H1 (cell line): ENCODE data around the gene IGLON5. TPM values are rescaled to one million over a fixed set of nuclear protein-coding genes. Genes with fewer than 3 reads are reported as not detected.
A peak's percentile ranks its signal among the peaks of the same experiment; 100 is the strongest.

Experiments
- CTCF ChIA-PET: fragments of 300-600 bp; sonication (Branson Sonifier 250); formaldehyde crosslinking; loops from one replicate; lab custom pipeline; 2021; ENCODE audit not compliant: partially characterized antibody; lab: Charles Lee
- POLR2A ChIA-PET: fragments of 300-600 bp; sonication (Branson Sonifier 250); formaldehyde crosslinking; loops from one replicate; lab custom pipeline; 2021; ENCODE audit warnings: inconsistent platforms; ENCODE audit not compliant: partially characterized antibody; lab: Charles Lee
- DNase-seq, 2 experiments: peaks; one replicate each; pipeline versions ENCODE4 v3.0.0 to v3.0.0-alpha.2; 2010 to 2022; ENCODE audit warnings: low spot score in 2 of 2, low read depth in 1 of 2, mixed read lengths in 1 of 2
- FAIRE-seq: peaks from 2 replicates; lab custom pipeline; 2011; peaks lifted over from hg19 to GRCh38; lab: Jason Lieb, UNC
- H2AFZ ChIP-seq: 2 replicates; pipeline ENCODE4 v1.8.1; 2012; ENCODE audit warnings: low read length, inconsistent platforms
- H2AK5ac ChIP-seq: 2 replicates; pipeline ENCODE4 v1.6.1; 2013; ENCODE audit warnings: low read depth, low read length
- H2BK120ac ChIP-seq: replicated peaks from 2 replicates; pipeline ENCODE3; 2013; ENCODE audit warnings: low read depth, low read length, inconsistent platforms
- H2BK12ac ChIP-seq: 2 replicates; pipeline ENCODE4 v1.6.1; 2013; ENCODE audit warnings: low read depth, low read length
- H2BK15ac ChIP-seq: 2 replicates; pipeline ENCODE4 v1.6.1; 2013; ENCODE audit warnings: low read length
- H2BK20ac ChIP-seq: 2 replicates; pipeline ENCODE4 v1.6.1; 2013; ENCODE audit warnings: low read length
- H2BK5ac ChIP-seq: 2 replicates; pipeline ENCODE4 v1.6.1; 2013; ENCODE audit warnings: low read depth, low read length
- H3K14ac ChIP-seq: 2 replicates; pipeline ENCODE4 v1.6.1; 2013; ENCODE audit warnings: inconsistent platforms; ENCODE audit not compliant: insufficient read length
- H3K18ac ChIP-seq: 2 replicates; pipeline ENCODE4 v1.6.1; 2013; ENCODE audit warnings: low read length; ENCODE audit errors: extremely low read depth
- H3K23ac ChIP-seq: 2 replicates; pipeline ENCODE4 v1.6.1; 2013; ENCODE audit warnings: inconsistent platforms; ENCODE audit not compliant: insufficient read length
- H3K23me2 ChIP-seq: 2 replicates; pipeline ENCODE4 v1.6.1; 2013; ENCODE audit warnings: low read depth, low read length
- H3K27ac ChIP-seq: 2 replicates; pipeline ENCODE4 v1.6.1; 2011; ENCODE audit warnings: low read depth, low read length, inconsistent platforms
- H3K27me3 ChIP-seq, 4 experiments: replicated peaks in 1 of 4; 1 replicate in 1 of 4; 2 replicates in 3 of 4; pipeline versions ENCODE4 v1.6.1 to v1.8.1; 2011 to 2013; ENCODE audit warnings: low read length in 3 of 4, mild to moderate bottlenecking in 3 of 4, inconsistent platforms in 2 of 4, mixed read lengths in 2 of 4, moderate library complexity in 1 of 4; ENCODE audit not compliant: control insufficient read depth in 3 of 4, insufficient read depth in 3 of 4; ENCODE audit errors: extremely low read depth in 1 of 4
- H3K36me3 ChIP-seq, 4 experiments: 2 replicates each; pipeline versions ENCODE4 v1.6.1 to v1.8.1; 2011 to 2013; ENCODE audit warnings: mild to moderate bottlenecking in 4 of 4, low read length in 3 of 4, moderate library complexity in 2 of 4, control low read depth in 1 of 4, inconsistent platforms in 1 of 4; ENCODE audit not compliant: insufficient read depth in 4 of 4, control insufficient read depth in 2 of 4
- H3K4ac ChIP-seq: replicated peaks from 2 replicates; pipeline ENCODE3; 2013; ENCODE audit warnings: low read length, low read depth, mixed read lengths, inconsistent platforms; ENCODE audit not compliant: insufficient read length
- H3K4me1 ChIP-seq, 4 experiments: replicated peaks in 1 of 4; 1 replicate in 1 of 4; 2 replicates in 3 of 4; pipeline versions ENCODE4 v1.6.1 to v1.8.1; 2011 to 2013; ENCODE audit warnings: low read length in 3 of 4, inconsistent platforms in 2 of 4, mixed read lengths in 1 of 4; ENCODE audit not compliant: insufficient read depth in 4 of 4, control insufficient read depth in 3 of 4
- H3K4me2 ChIP-seq, 2 experiments: 2 replicates each; pipeline versions ENCODE4 v1.6.1 to v1.8.1; 2011 to 2013; ENCODE audit warnings: low read depth in 2 of 2, low read length in 2 of 2, control low read depth in 1 of 2, inconsistent platforms in 1 of 2, mild to moderate bottlenecking in 1 of 2; ENCODE audit not compliant: insufficient read depth in 1 of 2
- H3K4me3 ChIP-seq, 4 experiments: fragments of 200-600, 300-600 bp in 1 of 4; sonication (generic), shearing (Covaris generic), sonication (Bioruptor Twin) in 1 of 4; 2 replicates each; pipeline versions ENCODE4 v1.5.1 to v1.8.1; 2011 to 2016; ENCODE audit warnings: low read length in 4 of 4, low read depth in 3 of 4, control low read depth in 2 of 4, inconsistent platforms in 2 of 4, mild to moderate bottlenecking in 2 of 4, mixed read lengths in 1 of 4, moderate library complexity in 1 of 4; ENCODE audit not compliant: insufficient read depth in 2 of 4; ENCODE audit errors: extremely low read depth in 1 of 4
- H3K56ac ChIP-seq: replicated peaks from 2 replicates; pipeline ENCODE3; 2013; ENCODE audit warnings: low read depth, mild to moderate bottlenecking, mixed read lengths, low read length, inconsistent platforms; ENCODE audit not compliant: insufficient read length
- H3K79me1 ChIP-seq: 2 replicates; pipeline ENCODE4 v1.6.1; 2013; ENCODE audit warnings: low read depth, low read length, control low read depth
- H3K79me2 ChIP-seq, 2 experiments: 2 replicates each; pipeline versions ENCODE4 v1.6.1 to v1.8.1; 2012 to 2013; ENCODE audit warnings: low read length in 2 of 2, mild to moderate bottlenecking in 2 of 2, inconsistent platforms in 1 of 2; ENCODE audit not compliant: insufficient read depth in 2 of 2, control insufficient read depth in 1 of 2
- H3K9ac ChIP-seq, 4 experiments: replicated peaks in 1 of 4; 1 replicate in 1 of 4; 2 replicates in 3 of 4; pipeline versions ENCODE4 v1.6.1 to v1.8.1; 2011 to 2013; ENCODE audit warnings: low read depth in 3 of 4, low read length in 3 of 4, control low read depth in 2 of 4, mild to moderate bottlenecking in 2 of 4, moderate library complexity in 2 of 4, inconsistent platforms in 1 of 4; ENCODE audit errors: extremely low read depth in 1 of 4
- H3K9me3 ChIP-seq, 2 experiments: 2 replicates each; pipeline versions ENCODE4 v1.6.1 to v1.8.1; 2012 to 2013; ENCODE audit warnings: mild to moderate bottlenecking in 2 of 2, moderate library complexity in 2 of 2, control low read depth in 1 of 2, inconsistent platforms in 1 of 2, low read depth in 1 of 2, low read length in 1 of 2, mixed read lengths in 1 of 2; ENCODE audit not compliant: insufficient read depth in 2 of 2
- H4K20me1 ChIP-seq, 2 experiments: replicated peaks in 1 of 2; 2 replicates each; pipeline versions ENCODE3 to v1.8.1; 2011 to 2013; ENCODE audit warnings: inconsistent platforms in 2 of 2, low read length in 2 of 2, mild to moderate bottlenecking in 1 of 2; ENCODE audit not compliant: insufficient read depth in 2 of 2, control insufficient read depth in 1 of 2
- H4K5ac ChIP-seq: 2 replicates; pipeline ENCODE4 v1.6.1; 2013; ENCODE audit warnings: low read length, low read depth, mixed read lengths, inconsistent platforms; ENCODE audit not compliant: insufficient read length
- H4K8ac ChIP-seq: 2 replicates; pipeline ENCODE4 v1.8.0; 2013; ENCODE audit warnings: mild to moderate bottlenecking, moderate library complexity, low read length, inconsistent platforms; ENCODE audit not compliant: insufficient read depth; ENCODE audit errors: extremely low read depth
- H4K91ac ChIP-seq: replicated peaks from 2 replicates; pipeline ENCODE3; 2013; ENCODE audit warnings: low read length, mixed read lengths, inconsistent platforms; ENCODE audit not compliant: insufficient read length
- CREB1 ChIP-seq: IDR thresholded peaks from 2 replicates; pipeline ENCODE4 v1.6.1; 2012; ENCODE audit warnings: inconsistent platforms
- GABPA ChIP-seq: IDR thresholded peaks from 2 replicates; pipeline ENCODE4 v1.6.1; 2011; ENCODE audit warnings: mild to moderate bottlenecking, low read length, moderate library complexity, borderline replicate concordance; ENCODE audit not compliant: insufficient read depth
- KDM4A ChIP-seq: IDR thresholded peaks from one replicate; pipeline ENCODE4 v1.7.1; 2012; ENCODE audit warnings: low read depth, mild to moderate bottlenecking, moderate library complexity, low read length, inconsistent platforms; ENCODE audit not compliant: severe bottlenecking
- MAX ChIP-seq: IDR thresholded peaks from 2 replicates; pipeline ENCODE4 v1.6.1; 2012; ENCODE audit warnings: inconsistent platforms
- NANOG ChIP-seq: IDR thresholded peaks from 2 replicates; pipeline ENCODE4 v1.6.1; 2011; ENCODE audit warnings: low read length, low read depth, mild to moderate bottlenecking, inconsistent platforms; ENCODE audit not compliant: insufficient read depth, poor library complexity, severe bottlenecking
- NRF1 ChIP-seq: IDR thresholded peaks from 2 replicates; pipeline ENCODE4 v1.6.1; 2011; ENCODE audit warnings: mild to moderate bottlenecking, low read depth, low read length, improper control_type of control experiment
- POLR2A ChIP-seq, 2 experiments: IDR thresholded peaks; 1 replicate in 1 of 2; 2 replicates in 1 of 2; pipeline ENCODE4 v1.6.1; 2011; ENCODE audit warnings: low read depth in 2 of 2, low read length in 2 of 2, mild to moderate bottlenecking in 2 of 2; ENCODE audit errors: control extremely low read depth in 1 of 2
- POU5F1 ChIP-seq: IDR thresholded peaks from 2 replicates; pipeline ENCODE4 v1.6.1; 2011; ENCODE audit warnings: low read depth, mild to moderate bottlenecking, low read length, moderate library complexity
- SP1 ChIP-seq: IDR thresholded peaks from 2 replicates; pipeline ENCODE4 v1.6.1; 2011; ENCODE audit warnings: low read depth, low read length
- SP4 ChIP-seq: IDR thresholded peaks from 2 replicates; pipeline ENCODE4 v1.6.1; 2012; ENCODE audit warnings: low read length, inconsistent platforms
- TAF1 ChIP-seq: IDR thresholded peaks from 2 replicates; pipeline ENCODE4 v1.6.1; 2011; ENCODE audit warnings: mild to moderate bottlenecking, low read depth, low read length
- TEAD4 ChIP-seq: IDR thresholded peaks from 2 replicates; pipeline ENCODE4 v1.6.1; 2012; ENCODE audit warnings: low read depth, low read length, inconsistent platforms, mixed read lengths
- WGBS, 2 experiments: shearing (Covaris generic) in 1 of 2; methylation state at CpG; one replicate each; pipeline versions ENCODE4 v1.1.6 to v1.1.7; 2013 to 2015; ENCODE audit warnings: low lambda C conversion rate in 2 of 2, mixed read lengths in 2 of 2, inconsistent platforms in 1 of 2, low coverage in 1 of 2, missing lambda C conversion rate in 1 of 2; ENCODE audit not compliant: insufficient replicate concordance in 2 of 2, insufficient coverage in 1 of 2, insufficient read length in 1 of 2; ENCODE audit errors: extremely low coverage in 1 of 2, missing lambda C conversion rate in 1 of 2; 5-methylcytosine and 5-hydroxymethylcytosine counted together
- polyA plus RNA-seq, 7 experiments: library from polyadenylated mRNA; depleted of rRNA in 3 of 7; stranded (reverse) in 5 of 7; unstranded in 2 of 7; fragments of >200 nt in 5 of 7; fragments of 200-250 nt in 2 of 7; gene quantifications; 1 replicate in 5 of 7; 2 replicates in 1 of 7; 4 replicates in 1 of 7; pipeline versions ENCODE4 v1.2.1 to v1.2.3, GENCODE V29; 2011 to 2013; ENCODE audit warnings: missing spikeins in 2 of 7, mixed read lengths in 2 of 7
- total RNA-seq: library from RNA; stranded (reverse); fragmentation: NEBNext Ultra II Directional; extraction: Animal tissue kit (Norgen Biotek cat#: 25700); gene quantifications from 2 replicates; pipeline ENCODE4 v1.2.1, GENCODE V29; 2021

Gene IGLON5
- total and polyA plus RNA-seq, 2 of the 8 experiments (the other 6 are each of a cell fraction or from before 2014, with no cell fraction given) = 31.8 to 34.6 TPM

DNA sequence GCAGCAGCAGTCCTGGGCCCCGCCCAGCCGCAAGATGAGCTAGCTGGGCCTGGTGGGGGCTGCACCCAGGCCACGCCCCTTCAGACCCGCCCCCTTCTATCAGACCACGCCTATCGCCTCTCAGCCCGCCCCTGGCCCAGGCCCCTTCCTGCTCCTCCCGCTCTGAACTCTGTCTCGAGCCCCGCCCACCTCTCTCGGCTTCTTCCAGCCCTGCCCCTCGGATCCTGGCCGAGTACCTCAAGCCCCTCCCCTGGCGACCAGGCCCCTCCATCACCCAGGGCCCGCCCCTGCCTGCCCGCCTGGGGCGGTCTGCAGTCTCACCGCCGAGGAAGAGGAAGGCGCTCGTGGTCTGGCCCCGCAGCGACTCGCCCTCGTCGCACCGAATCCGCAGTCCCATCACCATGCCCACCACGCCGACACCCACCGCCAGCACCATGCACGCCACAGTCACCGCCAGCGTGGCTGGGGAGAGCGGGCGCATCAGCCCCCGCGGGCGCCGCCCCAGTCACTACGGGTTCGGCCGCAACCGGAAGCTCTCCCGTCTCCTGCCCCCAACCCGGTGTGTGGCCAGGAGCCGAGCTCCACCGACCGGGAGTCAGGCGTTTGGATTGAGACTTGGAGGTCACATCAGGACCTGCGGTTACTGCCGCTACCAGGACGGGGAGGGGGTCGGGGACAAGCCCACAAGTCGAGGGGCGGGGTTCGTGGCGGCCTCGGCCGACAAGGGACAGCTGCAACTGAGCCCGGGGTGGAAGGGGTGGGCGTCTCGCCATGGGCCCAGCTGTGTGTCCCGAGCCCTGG, 56.3 kb downstream of the IGLON5 start:
- H2BK15ac ChIP-seq = peak overlapping the region; percentile 99; the same call in 1 of the 2 replicates
- peak overlapping the region; percentile 93 for H3K4ac ChIP-seq
- peak overlapping the region; percentile 98 for H3K18ac ChIP-seq
- H3K9me3 ChIP-seq = no peaks in the 10 kb centered on the region
- peak overlapping the region; percentile 100 for H4K91ac ChIP-seq
- peak overlapping the region; percentile 99 for H2BK5ac ChIP-seq
- no peaks in the 10 kb centered on the region for H4K20me1 ChIP-seq
- H3K79me1 ChIP-seq = no peaks in the 10 kb centered on the region
- peak overlapping the region; percentile 95; the same call in 1 of the 2 replicates for H2AFZ ChIP-seq
- H3K23me2 ChIP-seq = peaks cover 18% of the 10 kb centered on the region
- H4K8ac ChIP-seq = peak overlapping the region; percentile 93
- H3K23ac ChIP-seq = no peak overlapping the region
- no peak overlapping the region for H2BK12ac ChIP-seq
- peak overlapping the region; percentile 50; the same call in 1 of the 2 replicates for H3K27ac ChIP-seq
- ChIA-PET POLR2A (interaction anchor here (0.6 to 1.8 kb wide), 15 partner anchors 9 to 607 kb away, joined by 3 to 9 read pairs (median 4); partner anchors contain the start of genes C19orf84, LIM2 and VSIG10L), CTCF (interaction anchor here (0.7 to 2.3 kb wide), 13 partner anchors 11 to 209 kb away, joined by 3 to 7 read pairs (median 4); partner anchors contain the start of genes LIM2, SIGLEC10 and VSIG10L)
- peak overlapping the region; percentile 99 for H4K5ac ChIP-seq
- H3K56ac ChIP-seq = peak overlapping the region; percentile 67
- peak overlapping the region; percentile 48; the same call in 1 of the 2 replicates for H2AK5ac ChIP-seq
- peak overlapping the region in 3 of 4 experiments; percentile 35 to 62 (median 56); a peak in 5 of 7 replicates for H3K9ac ChIP-seq
- no peak overlapping the region for H2BK20ac ChIP-seq
- DNase-seq (peak; percentile 98 to 100), FAIRE-seq (no peak)
- peak overlapping the region; percentile 72 for H2BK120ac ChIP-seq
- H3K27me3 ChIP-seq = no peaks in the 10 kb centered on the region; a peak in 2 of 7 replicates
- no peak overlapping the region for H3K14ac ChIP-seq
- peaks cover under 1 to 18% (median 11%) of the 10 kb centered on the region in 4 experiments for H3K4me1 ChIP-seq
- no peaks in the 10 kb centered on the region for H3K36me3 ChIP-seq
- peak overlapping the region; percentile 75 to 87 for H3K4me2 ChIP-seq
- peak overlapping the region; percentile 79 to 97 (median 90) for H3K4me3 ChIP-seq
- no peaks in the 10 kb centered on the region for H3K79me2 ChIP-seq
- 2% methylated on average over 50 of the region's 64 CpGs; no CpG with 5 or more reads in 1 of the 2 experiments for WGBS, 2 experiments
- TF ChIP-seq TAF1 (0 out of 2 replicates have a peak, but pooled peaks have one; percentile 9), CREB1 (no peak; the same call in 1 of the 2 replicates), KDM4A (peak; percentile 90), SP4 (peak; percentile 77; the same call in 1 of the 2 replicates), GABPA (no peak), NANOG (no peak), SP1 (peak; percentile 78), NRF1 (no peak), MAX (peak; percentile 74), TEAD4 (no peak), POU5F1 (no peak), POLR2A (IDR thresholded peaks at IDR 0.05; ENCODE audit: control extremely low read depth in 1 of 2, low read depth in 2 of 2, low read length in 2 of 2) (peak in 1 of 2 experiments; percentile 50; a peak in 1 of 3 replicates)
